Posterior cingulate gyrus (tissue), 11 donors: ENCODE data around the gene TENM4.

Experiments used
- DNase-seq, 10 donors: peaks; one replicate each; pipeline versions ENCODE4 v3.0.0 to v3.0.0-alpha.2; 2020 to 2021; ENCODE audit warnings: mixed read lengths in 3 of 10
- intact Hi-C: fragments of 100-400 bp; cut with DNase I; formaldehyde crosslinking; loops from one replicate; pipeline ENCODE4 v1.15.1; 2023

TENM4 gene

GRCh38 chr11:78722786-78723185 is 718.0 kb downstream of the TENM4 start:
- intact Hi-C loops: no loop called here
- DNase-seq: no peak

GRCh38 chr11:78720281-78720989 is 720.4 kb downstream of the TENM4 start:
- no peak for DNase-seq
- intact Hi-C loops: no loop called here

- no peak for DNase-seq
- intact Hi-C loops: no loop called here
Measured at GRCh38 chr11:78717041-78717440, 723.8 kb downstream of the TENM4 start.

- intact Hi-C loops: no loop called here
- DNase-seq: peak; percentile 35 to 95 (median 72)
Measured at GRCh38 chr11:78715639-78716311, 725.1 kb downstream of the TENM4 start.

GRCh38 chr11:78714539-78714938 is 726.3 kb downstream of the TENM4 start:
- intact Hi-C loops: no loop called here
- no peak for DNase-seq

GRCh38 chr11:78711735-78712134 is 729.1 kb downstream of the TENM4 start:
- intact Hi-C loops: no loop called here
- DNase-seq: no peak

- no peak for DNase-seq
- intact Hi-C loops: no loop called here
Measured at GRCh38 chr11:78710417-78710816, 730.4 kb downstream of the TENM4 start.

GRCh38 chr11:78708388-78708787 is 732.4 kb downstream of the TENM4 start:
- no peak for DNase-seq
- intact Hi-C loops: no loop called here

- peak in 1 of 10 donors; percentile 9 for DNase-seq
- intact Hi-C loops: no loop called here
Measured at GRCh38 chr11:78706551-78706950, 734.3 kb downstream of the TENM4 start.

- intact Hi-C loops: no loop called here
- no peak for DNase-seq
Measured at GRCh38 chr11:78704811-78705210, 736.0 kb downstream of the TENM4 start.

GRCh38 chr11:78699609-78700135 is 741.2 kb downstream of the TENM4 start:
- DNase-seq: no peak
- intact Hi-C loops: no loop called here

GRCh38 chr11:78698612-78699011 is 742.2 kb downstream of the TENM4 start:
- intact Hi-C loops: no loop called here
- no peak for DNase-seq

- intact Hi-C loops: no loop called here
- DNase-seq: no peak
Measured at GRCh38 chr11:78696177-78696576, 744.7 kb downstream of the TENM4 start.

GRCh38 chr11:78694152-78694551 is 746.7 kb downstream of the TENM4 start:
- DNase-seq: no peak
- intact Hi-C loops: no loop called here

GRCh38 chr11:78691215-78691614 is 749.6 kb downstream of the TENM4 start:
- intact Hi-C loops: no loop called here

GRCh38 chr11:78690352-78690987 is 750.4 kb downstream of the TENM4 start:
- no peak for DNase-seq
- intact Hi-C loops: no loop called here

More at GRCh38 chr11:78691215-78691614, 749.6 kb downstream of the TENM4 start:
- no peak for DNase-seq

GRCh38 chr11:78689585-78690153 is 751.2 kb downstream of the TENM4 start:
- DNase-seq: no peak
- intact Hi-C loops: no loop called here

- intact Hi-C loops: no loop called here
- no peak for DNase-seq
Measured at GRCh38 chr11:78689101-78689500, 751.7 kb downstream of the TENM4 start.

GRCh38 chr11:78688460-78688859 is 752.4 kb downstream of the TENM4 start:
- DNase-seq: no peak
- intact Hi-C loops: no loop called here

GRCh38 chr11:78685156-78685555 is 755.7 kb downstream of the TENM4 start:
- intact Hi-C loops: no loop called here
- no peak for DNase-seq

- DNase-seq: no peak
- intact Hi-C loops: no loop called here
Measured at GRCh38 chr11:78684377-78684776, 756.5 kb downstream of the TENM4 start.
